K562 (cell line): Measurements from ENCODE around the gene CMBL. TPM values are rescaled to one million over a fixed set of nuclear protein-coding genes. Genes with fewer than 3 reads are reported as not detected.

Experiments
- EP400 ChIP-seq: fragments of 450-650 bp; IDR thresholded peaks from 2 replicates; pipeline ENCODE4 v1.6.1; 2017; ENCODE audit warnings: antibody characterized with exemption, mild to moderate bottlenecking, moderate library complexity
- HMGXB4 ChIP-seq: sonication (generic); formaldehyde crosslinking; IDR thresholded peaks from 2 replicates; pipeline ENCODE4 v1.8.1; 2023; ENCODE audit warnings: mild to moderate bottlenecking, missing genetic modification reagents
- HNRNPLL ChIP-seq: fragments of 200-400 bp; formaldehyde crosslinking; IDR thresholded peaks from 2 replicates; pipeline ENCODE4 v1.6.1; 2017; ENCODE audit warnings: low read length, low read depth, mild to moderate bottlenecking; ENCODE audit not compliant: poor library complexity, severe bottlenecking
- KLF10 ChIP-seq: fragments of 250-450 bp; sonication (Bioruptor Pico); IDR thresholded peaks from 2 replicates; pipeline ENCODE4 v1.6.1; 2021; ENCODE audit warnings: matching md5 sums
- MGA ChIP-seq: fragments of 450-650 bp; IDR thresholded peaks from 2 replicates; pipeline ENCODE4 v1.6.1; 2016; ENCODE audit warnings: mild to moderate bottlenecking, moderate library complexity
- MXI1 ChIP-seq: IDR thresholded peaks from 2 replicates; pipeline ENCODE4 v1.6.1; 2011; ENCODE audit warnings: low read depth, mild to moderate bottlenecking, improper control_type of control experiment, low read length
- RBM17 ChIP-seq: fragments of 200-400 bp; formaldehyde crosslinking; IDR thresholded peaks from 2 replicates; pipeline ENCODE4 v1.6.1; 2017; ENCODE audit warnings: low read depth, mild to moderate bottlenecking, low read length, borderline replicate concordance
- RBM22 ChIP-seq: fragments of 200-400 bp; formaldehyde crosslinking; IDR thresholded peaks from 2 replicates; pipeline ENCODE4 v1.6.1; 2018; ENCODE audit warnings: low read length, low read depth; ENCODE audit not compliant: poor library complexity, severe bottlenecking
- RBM39 ChIP-seq: fragments of 200-400 bp; formaldehyde crosslinking; optimal IDR thresholded peaks from 2 replicates; pipeline ENCODE3; 2018; ENCODE audit warnings: low read depth, low read length
- SMARCC2 ChIP-seq: fragments of 450-650 bp; IDR thresholded peaks from 2 replicates; pipeline ENCODE4 v1.6.1; 2017; ENCODE audit warnings: antibody characterized with exemption, moderate library complexity, mild to moderate bottlenecking, low read depth
- ZBTB17 ChIP-seq: fragments of 450-650 bp; formaldehyde crosslinking; IDR thresholded peaks from 2 replicates; pipeline ENCODE4 v1.4.0; 2020; ENCODE audit warnings: mild to moderate bottlenecking
- ZKSCAN1 ChIP-seq: fragments of 150-350 bp; IDR thresholded peaks from 2 replicates; pipeline ENCODE4 v1.6.1; 2016; ENCODE audit warnings: low read depth, low read length
- ZNF75A ChIP-seq: fragments of 450-650 bp; formaldehyde crosslinking; IDR thresholded peaks from 2 replicates; pipeline ENCODE4 v1.4.0; 2020; ENCODE audit warnings: mild to moderate bottlenecking
- polyA plus RNA-seq, 8 experiments: library from polyadenylated mRNA; depleted of rRNA in 4 of 8; stranded (reverse) in 5 of 8; unstranded in 3 of 8; fragments of >200 nt; fragmentation: Nextera tagmentation in 2 of 8; fragmentation: Illumina TruSeq in 1 of 8; extraction: Ambion mirVana in 2 of 8; extraction: Trizol in 1 of 8; gene quantifications; 2 replicates each; pipeline versions ENCODE4 v1.2.1 to v1.2.3, GENCODE V29; 2011 to 2014; ENCODE audit warnings: inconsistent platforms in 1 of 8, missing spikeins in 1 of 8
- total RNA-seq, 7 experiments: library from RNA; depleted of rRNA in 6 of 7; stranded (reverse); fragments of >200 nt in 6 of 7; fragmentation: Illumina TruSeq in 2 of 7; extraction: Trizol in 2 of 7; gene quantifications; 2 replicates each; pipeline versions ENCODE4 v1.2.1 to v1.2.3, GENCODE V29; 2011 to 2021; ENCODE audit warnings: low replicate concordance in 1 of 7
- TF ChIP-seq, protein P1 (sequence below): fragments of 450-650 bp; formaldehyde crosslinking; IDR thresholded peaks from 2 replicates; pipeline ENCODE4 v1.4.0; 2020; ENCODE audit warnings: mild to moderate bottlenecking, moderate library complexity

Gene CMBL
- total and polyA plus RNA-seq, 9 of the 15 experiments (the other 6 are each of a cell fraction or from before 2014, with no cell fraction given), result 22.6 to 192 (median 71.1) TPM

DNA sequence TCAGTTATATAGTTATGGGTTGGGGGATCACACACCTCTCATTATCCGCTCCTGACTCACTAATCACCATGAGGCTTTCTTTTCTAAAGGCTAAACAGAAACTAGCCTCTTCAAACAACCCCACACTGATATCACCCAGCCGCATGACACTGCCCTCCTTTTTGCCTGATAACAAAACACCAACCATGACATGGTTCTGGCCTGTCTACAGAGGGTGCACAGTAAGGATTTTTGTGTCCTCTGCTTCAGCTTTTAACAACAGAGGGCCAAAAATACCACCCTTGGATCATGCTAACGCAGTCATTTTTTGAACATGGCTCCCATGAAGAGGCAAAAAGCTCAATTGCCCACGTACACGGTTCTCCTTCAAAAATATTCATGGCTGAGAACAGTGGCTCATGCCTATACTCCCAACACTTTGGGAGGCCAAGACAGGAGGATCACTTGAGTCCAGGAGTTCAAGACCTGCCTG, 4.0 kb downstream of the CMBL start (continued):
- TF ChIP-seq MGA, result peak; percentile 97
- TF ChIP-seq HNRNPLL, result peak; percentile 11
- TF ChIP-seq HMGXB4 (CRISPR knock-in tag), result no peak
- TF ChIP-seq RBM17, result no peak
- TF ChIP-seq ZKSCAN1, result peak; percentile 60; the same call in 1 of the 2 replicates
- TF ChIP-seq ZNF75A (CRISPR knock-in tag), result peak; percentile 77
- no peak for TF ChIP-seq KLF10 (CRISPR knock-in tag)
- peak; percentile 64; the same call in 1 of the 2 replicates for TF ChIP-seq EP400
- TF ChIP-seq MXI1, result 0 out of 2 replicates have a peak, but pooled peaks have one; percentile 18
- TF ChIP-seq RBM39, result no peak
- TF ChIP-seq RBM22, result no peak
- peak; percentile 73 for TF ChIP-seq SMARCC2
- TF ChIP-seq, protein P1, sequence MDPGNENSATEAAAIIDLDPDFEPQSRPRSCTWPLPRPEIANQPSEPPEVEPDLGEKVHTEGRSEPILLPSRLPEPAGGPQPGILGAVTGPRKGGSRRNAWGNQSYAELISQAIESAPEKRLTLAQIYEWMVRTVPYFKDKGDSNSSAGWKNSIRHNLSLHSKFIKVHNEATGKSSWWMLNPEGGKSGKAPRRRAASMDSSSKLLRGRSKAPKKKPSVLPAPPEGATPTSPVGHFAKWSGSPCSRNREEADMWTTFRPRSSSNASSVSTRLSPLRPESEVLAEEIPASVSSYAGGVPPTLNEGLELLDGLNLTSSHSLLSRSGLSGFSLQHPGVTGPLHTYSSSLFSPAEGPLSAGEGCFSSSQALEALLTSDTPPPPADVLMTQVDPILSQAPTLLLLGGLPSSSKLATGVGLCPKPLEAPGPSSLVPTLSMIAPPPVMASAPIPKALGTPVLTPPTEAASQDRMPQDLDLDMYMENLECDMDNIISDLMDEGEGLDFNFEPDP (CRISPR knock-in tag), result peak; percentile 50; the same call in 1 of the 2 replicates
- TF ChIP-seq ZBTB17, result peak; percentile 92
